Activated CD8-positive, alpha-beta memory T cell treated with anti-CD3 and anti-CD28 coated beads, Interleukin-2, amount 10 ng/mL, durations not matched to agents 7 days and 5 days (primary cell): ENCODE measurements around the gene MRPS34. TPM values are rescaled to one million over a fixed set of nuclear protein-coding genes. Genes with fewer than 3 reads are reported as not detected.

Source experiments
- ATAC-seq: fragments of 150-1000 bp; cut with Tn5 transposase; one replicate; pipeline ENCODE4 v1.10.0; 2021; ENCODE audit warnings: moderate library complexity
- CTCF ChIA-PET: fragments of 350-600 bp; sonication (Branson Sonifier 250); formaldehyde crosslinking; loops from one replicate; lab custom pipeline; 2021; ENCODE audit warnings: antibody characterized with exemption; lab: Charles Lee
- DNase-seq: peaks from one replicate; pipeline ENCODE4 v3.0.0-alpha.2; 2020
- H3K27ac Mint-ChIP-seq: one replicate; pipeline ENCODE4 v1.8.0; 2021; ENCODE audit warnings: mild to moderate bottlenecking, mixed read lengths
- H3K27me3 Mint-ChIP-seq: one replicate; pipeline ENCODE4 v1.8.0; 2021; ENCODE audit warnings: mixed read lengths
- H3K36me3 Mint-ChIP-seq: one replicate; pipeline ENCODE4 v1.8.0; 2021; ENCODE audit warnings: mild to moderate bottlenecking, mixed read lengths
- H3K4me1 Mint-ChIP-seq: one replicate; pipeline ENCODE4 v1.8.0; 2021; ENCODE audit warnings: mixed read lengths
- H3K4me3 Mint-ChIP-seq: one replicate; pipeline ENCODE4 v1.8.0; 2021; ENCODE audit warnings: mild to moderate bottlenecking, moderate library complexity, mixed read lengths
- H3K9me3 Mint-ChIP-seq: one replicate; pipeline ENCODE4 v1.8.0; 2022; ENCODE audit warnings: low read depth, mixed read lengths
- total RNA-seq, 2 experiments: library from RNA; stranded (reverse); gene quantifications; one replicate each; pipeline ENCODE4 v1.2.3, GENCODE V29; 2021

MRPS34 gene
- total RNA-seq, 2 experiments from 2014 or later, result 134 to 154 TPM

DNA sequence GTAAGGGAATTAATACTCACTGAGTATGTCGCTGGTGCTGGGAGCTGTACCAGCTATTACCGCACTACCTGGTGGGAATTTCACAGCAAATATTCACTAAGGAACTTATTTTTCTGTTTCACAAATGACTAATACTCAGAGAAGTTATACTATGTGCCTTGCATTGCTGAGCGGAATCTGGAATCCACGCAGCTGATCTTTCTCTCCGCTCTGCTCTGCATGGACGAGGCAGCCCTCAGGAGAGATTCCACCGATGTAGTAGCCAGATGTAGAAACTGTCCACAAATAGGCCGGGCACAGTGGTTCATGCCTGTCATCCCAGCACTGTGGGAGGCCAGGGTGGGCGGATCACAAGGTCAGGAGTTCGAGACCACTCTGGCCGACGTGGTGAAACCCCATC, 18.7 kb downstream of the MRPS34 start:
- peaks cover 17% of the 10 kb centered on the region for H3K4me1 Mint-ChIP-seq
- H3K27me3 Mint-ChIP-seq, result no peaks in the 10 kb centered on the region
- no peaks in the 10 kb centered on the region for H3K9me3 Mint-ChIP-seq
- H3K36me3 Mint-ChIP-seq, result peaks cover 4% of the 10 kb centered on the region
- ATAC-seq (no peak), DNase-seq (no peak)
- H3K27ac Mint-ChIP-seq, result no peak overlapping the region
- CTCF ChIA-PET, result interaction anchor here (1.8 kb wide), 1 partner anchor 31 kb away, joined by 4 read pairs; no protein-coding TSS in a partner anchor
- no peak overlapping the region for H3K4me3 Mint-ChIP-seq

DNA sequence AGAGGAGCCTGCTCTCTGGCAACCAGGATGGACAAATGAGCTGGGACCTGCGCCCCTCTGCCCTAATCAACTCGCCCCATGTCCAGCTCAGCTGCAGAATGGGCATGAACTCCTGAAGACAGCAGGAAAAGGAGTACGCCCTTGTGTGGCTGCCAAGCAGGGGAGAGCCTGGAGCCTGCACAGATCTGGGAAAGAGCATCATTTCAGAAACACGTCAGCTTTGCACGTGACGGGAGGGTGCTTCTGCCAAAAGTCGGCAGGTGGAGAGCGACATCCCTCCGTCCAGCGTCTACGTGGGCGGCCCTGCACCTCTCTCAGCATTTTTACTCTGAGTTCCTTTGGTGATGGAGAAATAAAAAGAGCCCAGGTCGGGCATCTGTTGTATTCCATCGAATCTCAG, 20.1 kb downstream of the MRPS34 start:
- DNase-seq (no peak), ATAC-seq (no peak)
- H3K36me3 Mint-ChIP-seq, result peaks cover 4% of the 10 kb centered on the region
- peaks cover 14% of the 10 kb centered on the region for H3K4me1 Mint-ChIP-seq
- CTCF ChIA-PET, result no interaction called here
- no peak overlapping the region for H3K27ac Mint-ChIP-seq
- H3K9me3 Mint-ChIP-seq, result no peaks in the 10 kb centered on the region
- no peaks in the 10 kb centered on the region for H3K27me3 Mint-ChIP-seq
- no peak overlapping the region for H3K4me3 Mint-ChIP-seq

DNA sequence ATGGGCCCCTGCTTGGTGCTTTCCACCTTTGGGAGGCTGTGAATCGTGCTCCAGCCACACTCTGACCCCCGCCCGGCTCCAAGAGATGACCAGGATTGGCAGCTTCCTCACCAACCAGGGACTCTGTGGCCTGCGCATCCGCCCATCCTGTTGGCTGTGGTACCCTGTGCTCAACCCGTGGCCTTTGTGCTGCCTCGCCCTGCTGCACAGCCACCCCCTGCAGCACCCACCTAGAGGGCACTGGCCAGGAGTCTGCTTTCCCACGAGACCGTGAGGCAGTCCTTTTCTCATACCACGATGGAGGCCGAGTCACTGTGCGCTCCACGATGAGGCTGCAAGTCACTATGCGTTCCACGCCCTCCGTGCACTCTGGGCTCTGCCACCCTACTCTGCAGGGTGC, 21.0 kb downstream of the MRPS34 start:
- DNase-seq (no peak), ATAC-seq (no peak)
- Mint-ChIP-seq H3K9me3 (no peaks in the 10 kb centered on the region), H3K27ac (no peak overlapping the region), H3K27me3 (no peaks in the 10 kb centered on the region), H3K4me1 (peaks cover 6% of the 10 kb centered on the region), H3K4me3 (no peak overlapping the region), H3K36me3 (peaks cover 4% of the 10 kb centered on the region)
- CTCF ChIA-PET, result no interaction called here

- CTCF ChIA-PET, result interaction anchor here (0.7 to 1.4 kb wide), 2 partner anchors 26 to 43 kb away, joined by 3 read pairs; partner anchors contain the start of gene MAPK8IP3
Observed at GRCh38 chr16:1749152-1750117, 23.5 kb downstream of the MRPS34 start.

DNA sequence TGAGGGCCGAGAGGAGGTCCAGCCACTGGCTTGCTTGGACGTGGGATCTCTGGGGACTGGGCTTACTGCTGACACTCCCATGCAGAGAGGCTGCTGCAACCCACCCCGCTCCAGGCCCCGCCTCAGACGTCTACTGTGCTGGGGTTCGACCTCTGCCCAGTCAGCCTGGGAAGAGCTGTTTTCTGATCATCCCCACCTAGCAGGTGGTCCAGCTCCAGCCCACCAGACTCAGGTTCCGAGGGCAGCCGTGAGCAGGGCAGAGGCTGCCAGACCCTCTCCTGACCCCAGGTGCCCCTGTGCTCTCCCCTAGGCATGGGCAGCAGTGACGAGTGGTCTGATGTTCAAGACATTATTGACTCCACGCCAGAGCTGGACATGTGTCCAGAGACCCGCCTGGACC, 25.0 kb downstream of the MRPS34 start:
- CTCF ChIA-PET, result no interaction called here
- Mint-ChIP-seq H3K27me3 (no peaks in the 10 kb centered on the region), H3K4me1 (no peaks in the 10 kb centered on the region), H3K4me3 (no peak overlapping the region), H3K27ac (no peak overlapping the region), H3K36me3 (peaks cover 5% of the 10 kb centered on the region), H3K9me3 (no peaks in the 10 kb centered on the region)
- ATAC-seq (no peak), DNase-seq (no peak)

More at GRCh38 chr16:1749152-1750117, 23.5 kb downstream of the MRPS34 start:
- H3K27me3 Mint-ChIP-seq, result no peaks in the 10 kb centered on the region
- DNase-seq, result no peak
- H3K4me1 Mint-ChIP-seq, result no peaks in the 10 kb centered on the region
- H3K4me3 Mint-ChIP-seq, result no peak overlapping the region
- no peak overlapping the region for H3K27ac Mint-ChIP-seq
- no peak for ATAC-seq
- no peaks in the 10 kb centered on the region for H3K9me3 Mint-ChIP-seq
- H3K36me3 Mint-ChIP-seq, result peaks cover 5% of the 10 kb centered on the region

GRCh38 chr16:1746693-1747195, 26.2 kb downstream of the MRPS34 start:
- CTCF ChIA-PET, result interaction anchor here (1.4 kb wide), 1 partner anchor 15 kb away, joined by 4 read pairs; no protein-coding TSS in a partner anchor
- no peak overlapping the region for H3K4me3 Mint-ChIP-seq
- DNase-seq, result no peak
- H3K27ac Mint-ChIP-seq, result no peak overlapping the region
- no peaks in the 10 kb centered on the region for H3K4me1 Mint-ChIP-seq
- no peaks in the 10 kb centered on the region for H3K27me3 Mint-ChIP-seq
- H3K9me3 Mint-ChIP-seq, result no peaks in the 10 kb centered on the region
- no peak for ATAC-seq
- peaks cover 3% of the 10 kb centered on the region for H3K36me3 Mint-ChIP-seq

DNA sequence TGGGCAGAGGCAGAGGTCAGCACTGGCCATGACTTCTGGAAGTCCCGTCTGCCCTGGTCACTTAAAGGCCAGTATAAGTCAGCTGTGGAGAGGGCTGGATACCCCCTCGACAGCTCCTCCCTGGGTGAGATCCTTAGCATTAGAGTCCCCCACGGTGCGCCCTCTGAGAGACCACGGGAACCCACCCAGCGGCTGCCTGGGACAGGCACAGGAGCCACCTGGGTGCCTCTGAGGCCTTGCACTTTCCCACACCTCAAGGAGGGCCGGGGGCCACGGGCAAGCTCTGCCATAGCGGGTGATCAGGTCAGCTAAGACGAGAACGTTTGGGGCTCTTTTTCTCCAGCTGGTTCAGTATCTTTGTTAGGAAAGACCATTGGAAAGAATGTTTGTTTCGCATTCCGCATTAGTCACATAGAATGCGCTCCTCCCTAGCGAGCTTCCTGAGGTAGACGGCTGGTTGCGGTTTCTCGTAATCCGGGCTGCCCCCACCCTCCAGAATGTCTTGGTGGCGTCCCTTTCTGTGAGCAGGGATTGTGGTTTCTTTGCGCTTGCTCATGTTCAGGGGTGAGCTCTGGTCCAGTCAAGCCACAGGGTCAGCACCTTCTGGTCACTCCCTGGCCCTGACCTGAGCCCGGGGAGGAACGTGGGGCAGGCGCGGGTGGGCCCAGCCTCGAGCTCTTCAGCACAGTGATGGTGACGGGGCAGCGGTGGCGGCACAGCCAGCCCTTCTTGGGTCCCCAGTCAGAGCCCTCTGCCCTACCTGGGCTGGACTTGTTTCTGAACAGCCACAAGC, 26.8 kb downstream of the MRPS34 start:
- no peaks in the 10 kb centered on the region for H3K9me3 Mint-ChIP-seq
- CTCF ChIA-PET, result interaction anchor here (1.4 kb wide), 1 partner anchor 14 kb away, joined by 4 read pairs; no protein-coding TSS in a partner anchor
- H3K4me3 Mint-ChIP-seq, result no peak overlapping the region
- H3K4me1 Mint-ChIP-seq, result no peaks in the 10 kb centered on the region
- DNase-seq, result no peak
- no peaks in the 10 kb centered on the region for H3K27me3 Mint-ChIP-seq
- no peak for ATAC-seq
- H3K36me3 Mint-ChIP-seq, result peaks cover 3% of the 10 kb centered on the region
- no peak overlapping the region for H3K27ac Mint-ChIP-seq

- no peaks in the 10 kb centered on the region for H3K27me3 Mint-ChIP-seq
Observed at GRCh38 chr16:1745181-1745899, 27.6 kb downstream of the MRPS34 start.

GRCh38 chr16:1744338-1744840, 28.5 kb downstream of the MRPS34 start:
- H3K36me3 Mint-ChIP-seq, result peaks cover 2% of the 10 kb centered on the region
- H3K27ac Mint-ChIP-seq, result no peak overlapping the region
- CTCF ChIA-PET, result no interaction called here
- no peaks in the 10 kb centered on the region for H3K27me3 Mint-ChIP-seq
- H3K9me3 Mint-ChIP-seq, result no peaks in the 10 kb centered on the region
- no peaks in the 10 kb centered on the region for H3K4me1 Mint-ChIP-seq
- H3K4me3 Mint-ChIP-seq, result no peak overlapping the region
- DNase-seq, result no peak
- ATAC-seq, result no peak

More at GRCh38 chr16:1745181-1745899, 27.6 kb downstream of the MRPS34 start:
- no peaks in the 10 kb centered on the region for H3K9me3 Mint-ChIP-seq
- H3K4me1 Mint-ChIP-seq, result no peaks in the 10 kb centered on the region
- H3K27ac Mint-ChIP-seq, result no peak overlapping the region
- no peak overlapping the region for H3K4me3 Mint-ChIP-seq
- ATAC-seq (no peak), DNase-seq (no peak)
- H3K36me3 Mint-ChIP-seq, result peaks cover 3% of the 10 kb centered on the region
- CTCF ChIA-PET, result interaction anchor here (1.4 kb wide), 1 partner anchor 13 kb away, joined by 4 read pairs; no protein-coding TSS in a partner anchor

DNA sequence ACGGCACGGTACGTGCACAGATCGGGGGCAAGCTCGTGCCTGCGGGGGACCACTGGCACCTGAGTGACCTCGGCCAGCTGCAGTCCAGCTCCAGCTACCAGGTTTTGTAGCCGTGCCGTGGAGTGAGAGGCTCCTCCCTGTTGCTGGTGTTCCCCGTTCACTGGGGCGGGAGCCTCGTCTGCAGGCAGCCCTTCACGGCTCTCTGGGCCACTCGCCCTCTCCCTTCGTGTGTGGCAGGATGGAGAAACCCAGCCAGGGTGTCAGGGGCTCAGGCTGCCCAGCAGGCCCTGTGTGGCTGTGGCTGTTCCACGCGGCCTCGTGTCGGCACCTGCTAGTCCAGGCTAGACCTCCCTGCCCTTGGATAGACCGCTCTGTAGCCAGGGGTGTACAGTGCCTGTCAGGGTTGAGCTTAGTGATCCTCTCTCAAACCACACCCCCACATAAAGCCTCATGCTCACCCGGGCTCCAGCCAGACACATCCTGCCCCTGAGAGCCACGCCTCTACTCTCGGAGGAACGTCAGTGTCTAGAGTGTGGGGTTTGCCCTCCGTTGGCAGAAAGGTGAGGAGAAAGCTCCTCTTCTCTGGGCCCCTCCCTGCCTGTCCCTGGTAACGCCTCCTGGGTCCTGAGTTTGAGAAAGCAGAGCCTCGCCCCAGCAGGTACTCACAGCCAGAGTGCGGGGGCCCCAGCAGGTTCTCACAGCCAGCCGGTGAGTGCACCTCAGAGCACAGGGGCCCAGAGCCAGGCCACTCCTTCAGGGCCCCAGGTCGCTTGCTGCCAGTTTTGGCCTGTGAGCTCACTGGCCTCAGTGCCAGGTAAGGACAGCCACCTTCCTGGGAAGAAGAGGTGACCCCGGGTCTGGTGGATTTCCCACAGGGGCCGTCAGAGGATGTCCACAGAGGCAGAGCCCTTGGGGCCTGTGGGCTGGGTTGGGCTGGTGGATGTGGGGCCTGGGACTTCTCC, 29.3 kb downstream of the MRPS34 start:
- CTCF ChIA-PET, result no interaction called here
- Mint-ChIP-seq H3K9me3 (no peaks in the 10 kb centered on the region), H3K4me1 (no peaks in the 10 kb centered on the region), H3K27me3 (no peaks in the 10 kb centered on the region), H3K36me3 (peaks cover 2% of the 10 kb centered on the region), H3K4me3 (no peak overlapping the region), H3K27ac (no peak overlapping the region)
- no peak for ATAC-seq
- no peak for DNase-seq

DNA sequence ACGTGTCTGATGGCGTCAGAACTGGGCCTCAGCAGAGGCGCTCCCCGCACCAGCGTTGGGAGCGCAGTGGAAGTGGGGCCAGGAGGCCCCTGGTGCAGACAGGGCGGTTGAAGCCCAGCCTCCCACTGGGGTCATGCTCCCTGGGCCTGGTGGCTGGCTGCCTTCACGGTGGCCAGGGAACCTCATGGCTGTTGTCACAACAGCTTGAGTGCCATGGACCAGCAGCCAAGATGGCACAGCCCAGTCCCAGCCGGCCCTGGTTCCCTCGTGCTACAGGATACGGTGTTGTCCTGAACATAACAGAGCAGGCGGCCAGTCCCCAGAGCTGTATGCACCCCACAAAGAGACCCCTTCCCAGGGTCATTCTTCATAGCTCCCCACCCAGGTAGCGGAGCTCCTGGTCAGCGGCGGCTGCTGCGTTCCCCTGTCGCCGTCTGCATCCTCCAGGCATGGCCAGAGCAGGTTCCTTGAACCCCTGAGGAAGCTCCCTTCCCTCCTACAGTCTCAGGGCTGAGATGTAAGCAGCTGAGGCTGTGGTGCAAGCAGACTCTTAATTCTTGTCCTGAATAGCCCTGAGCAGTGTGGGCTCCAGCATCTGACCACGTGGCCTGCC, 31.3 kb downstream of the MRPS34 start:
- H3K27me3 Mint-ChIP-seq, result no peaks in the 10 kb centered on the region
- H3K4me1 Mint-ChIP-seq, result no peaks in the 10 kb centered on the region
- no peak for ATAC-seq
- H3K27ac Mint-ChIP-seq, result no peak overlapping the region
- CTCF ChIA-PET, result no interaction called here
- no peak overlapping the region for H3K4me3 Mint-ChIP-seq
- H3K36me3 Mint-ChIP-seq, result peaks cover 2% of the 10 kb centered on the region
- H3K9me3 Mint-ChIP-seq, result no peaks in the 10 kb centered on the region
- no peak for DNase-seq
